Stimulated activated CD4-positive, alpha-beta T cell treated with anti-CD3 and anti-CD28 coated beads, Interleukin-4, amount 100 ng/mL, for 4 hours (primary cell): ENCODE data around the gene COL13A1.

Experiments used
- DNase-seq, 2 experiments: peaks; one replicate each; pipeline ENCODE4 v3.0.0-alpha.2; 2020

The COL13A1 gene

GRCh38 chr10:69913606-69914382 is 112.1 kb downstream of the COL13A1 start:
- DNase-seq, result no peak

GRCh38 chr10:69914398-69915214 is 112.9 kb downstream of the COL13A1 start:
- peak; percentile 16 to 36 for DNase-seq

GRCh38 chr10:69915215-69915560 is 113.5 kb downstream of the COL13A1 start:
- DNase-seq, result no peak

GRCh38 chr10:69916118-69916517 is 114.4 kb downstream of the COL13A1 start:
- no peak for DNase-seq

- no peak for DNase-seq
Measured at GRCh38 chr10:69918036-69918435, 116.3 kb downstream of the COL13A1 start.

GRCh38 chr10:69919250-69919649 is 117.5 kb downstream of the COL13A1 start:
- no peak for DNase-seq

- DNase-seq, result no peak
Measured at GRCh38 chr10:69925111-69925510, 123.4 kb downstream of the COL13A1 start.

GRCh38 chr10:69928339-69928738 is 126.6 kb downstream of the COL13A1 start:
- no peak for DNase-seq

- no peak for DNase-seq
Measured at GRCh38 chr10:69929575-69929974, 127.9 kb downstream of the COL13A1 start.

GRCh38 chr10:69934768-69935167 is 133.1 kb downstream of the COL13A1 start:
- DNase-seq, result no peak

- DNase-seq, result no peak
Measured at GRCh38 chr10:69936091-69936490, 134.4 kb downstream of the COL13A1 start.

GRCh38 chr10:69938541-69938991 is 136.9 kb downstream of the COL13A1 start:
- no peak for DNase-seq

GRCh38 chr10:69939061-69939460 is 137.4 kb downstream of the COL13A1 start:
- no peak for DNase-seq

- DNase-seq, result no peak
Measured at GRCh38 chr10:69939481-69939880, 137.8 kb downstream of the COL13A1 start.

- DNase-seq, result no peak
Measured at GRCh38 chr10:69941730-69942129, 140.0 kb downstream of the COL13A1 start.

GRCh38 chr10:69943292-69943820 is 141.7 kb downstream of the COL13A1 start:
- no peak for DNase-seq

- no peak for DNase-seq
Measured at GRCh38 chr10:69944761-69945160, 143.1 kb downstream of the COL13A1 start.

GRCh38 chr10:69948261-69948660 is 146.6 kb downstream of the COL13A1 start:
- DNase-seq, result no peak

GRCh38 chr10:69949770-69950169 is 148.1 kb downstream of the COL13A1 start:
- DNase-seq, result no peak

GRCh38 chr10:69951658-69952057 is 150.0 kb downstream of the COL13A1 start:
- no peak for DNase-seq

- no peak for DNase-seq
Measured at GRCh38 chr10:69952069-69952800, 150.5 kb downstream of the COL13A1 start.

GRCh38 chr10:69952821-69953221 is 151.1 kb downstream of the COL13A1 start:
- DNase-seq, result no peak

GRCh38 chr10:69953851-69954250 is 152.1 kb downstream of the COL13A1 start:
- DNase-seq, result no peak
